Activated naive CD4-positive, alpha-beta T cell (primary cell): ENCODE results near the gene GANC.

Experiments
- DNase-seq, 4 experiments: peaks; one replicate each; lab custom pipeline; 2025; lab: John Stamatoyannopoulos, UW

The GANC gene

DNA sequence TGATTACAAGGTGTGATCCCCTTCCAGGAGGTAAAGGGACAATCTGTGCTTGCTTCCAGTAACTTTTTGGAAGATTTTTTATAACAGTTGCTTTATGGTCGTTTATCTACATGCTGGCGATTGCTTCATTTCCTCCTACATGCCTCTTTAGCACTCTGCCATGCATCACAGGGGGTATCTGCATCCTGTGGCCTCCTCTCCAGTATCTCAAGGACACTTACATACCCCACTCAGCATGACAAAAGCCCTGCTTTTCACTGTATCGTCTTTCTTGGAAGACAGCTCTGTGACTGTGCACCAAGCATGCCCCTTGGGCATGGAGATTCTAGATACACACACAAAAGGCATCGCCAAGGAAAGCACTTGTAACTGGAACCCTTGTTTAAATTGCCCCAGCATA is 111.6 kb downstream of the GANC start:
- DNase-seq: no peak

DNA sequence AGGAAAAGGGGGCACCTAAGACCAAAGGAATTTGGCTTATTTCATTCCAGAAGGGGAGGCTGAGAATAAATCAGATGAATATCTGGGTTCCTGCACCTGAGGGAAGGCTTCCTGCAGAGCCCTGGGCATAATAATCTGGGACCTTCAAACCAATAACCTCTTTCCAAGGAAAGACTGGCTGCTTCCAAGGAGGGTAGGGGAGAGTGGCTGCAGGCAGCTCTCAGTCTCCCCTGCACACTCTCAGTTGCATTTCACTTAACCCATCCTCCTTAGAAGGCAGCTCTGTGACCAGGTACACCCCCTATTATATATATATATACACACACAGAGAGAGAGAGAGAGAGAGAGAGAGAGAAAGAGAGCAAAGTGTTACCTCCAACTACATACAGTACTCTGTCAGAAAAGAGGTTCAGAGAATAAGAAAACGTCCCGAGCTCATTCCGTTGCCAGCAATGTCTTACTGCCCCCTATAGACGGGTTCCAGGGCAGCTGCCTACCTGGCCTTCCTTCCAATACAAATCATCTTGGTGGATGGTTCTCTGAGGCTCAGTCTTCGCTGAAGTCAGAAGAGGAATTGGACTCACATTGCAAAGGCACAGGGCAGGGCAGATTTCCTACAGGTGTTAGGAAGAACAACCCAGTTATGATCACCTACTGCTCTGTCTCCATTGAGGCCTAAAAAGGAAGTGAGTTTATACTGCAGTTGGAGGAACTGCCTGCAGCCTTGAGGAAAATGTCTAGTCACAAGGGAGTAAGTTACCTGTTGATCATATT is 112.4 kb downstream of the GANC start:
- DNase-seq: no peak

DNA sequence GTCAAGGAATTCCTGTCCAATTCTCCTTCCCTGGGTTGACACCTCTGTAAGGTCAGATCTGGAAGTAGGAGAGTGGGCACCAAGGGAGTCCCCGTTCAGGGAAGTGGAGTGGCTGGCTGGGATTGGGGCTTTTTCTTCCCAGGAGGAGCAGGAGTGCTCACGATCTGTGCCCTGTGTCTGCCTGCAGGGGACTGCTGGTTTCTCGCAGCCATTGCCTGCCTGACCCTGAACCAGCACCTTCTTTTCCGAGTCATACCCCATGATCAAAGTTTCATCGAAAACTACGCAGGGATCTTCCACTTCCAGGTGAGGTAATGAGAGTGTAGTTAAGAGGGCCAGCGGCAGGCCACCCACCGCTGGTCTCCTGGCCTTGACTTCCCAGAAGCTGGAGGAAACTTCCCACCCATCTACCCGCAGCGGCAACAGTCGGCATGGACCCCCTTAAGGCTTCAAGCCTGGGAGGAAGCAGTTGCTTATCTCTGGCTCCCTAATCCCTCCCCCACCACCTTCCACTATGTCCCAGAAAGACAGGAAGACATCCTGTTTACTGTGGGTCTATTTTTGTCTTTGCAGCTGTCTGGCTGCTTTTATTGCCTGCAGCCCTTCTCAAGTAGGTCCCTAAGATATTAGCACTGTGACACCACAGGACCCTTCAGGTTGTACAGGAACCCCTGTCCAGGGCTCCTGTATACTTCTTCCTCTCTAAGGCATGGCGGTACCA is 113.1 kb downstream of the GANC start:
- DNase-seq: no peak

DNA sequence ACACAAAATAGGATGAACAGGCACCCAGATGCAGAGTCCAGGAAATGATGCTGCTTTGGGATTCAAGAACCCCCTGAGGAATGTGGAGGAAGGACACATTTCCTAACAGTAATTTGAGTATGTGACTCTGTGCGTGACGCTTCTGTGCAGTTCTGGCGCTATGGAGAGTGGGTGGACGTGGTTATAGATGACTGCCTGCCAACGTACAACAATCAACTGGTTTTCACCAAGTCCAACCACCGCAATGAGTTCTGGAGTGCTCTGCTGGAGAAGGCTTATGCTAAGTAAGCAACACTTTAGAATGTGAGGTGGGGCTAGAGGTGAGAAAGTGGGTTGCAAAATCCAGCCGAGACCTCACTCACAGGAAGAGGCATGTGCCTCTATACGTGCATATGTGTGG is 114.6 kb downstream of the GANC start:
- DNase-seq: no peak

DNA sequence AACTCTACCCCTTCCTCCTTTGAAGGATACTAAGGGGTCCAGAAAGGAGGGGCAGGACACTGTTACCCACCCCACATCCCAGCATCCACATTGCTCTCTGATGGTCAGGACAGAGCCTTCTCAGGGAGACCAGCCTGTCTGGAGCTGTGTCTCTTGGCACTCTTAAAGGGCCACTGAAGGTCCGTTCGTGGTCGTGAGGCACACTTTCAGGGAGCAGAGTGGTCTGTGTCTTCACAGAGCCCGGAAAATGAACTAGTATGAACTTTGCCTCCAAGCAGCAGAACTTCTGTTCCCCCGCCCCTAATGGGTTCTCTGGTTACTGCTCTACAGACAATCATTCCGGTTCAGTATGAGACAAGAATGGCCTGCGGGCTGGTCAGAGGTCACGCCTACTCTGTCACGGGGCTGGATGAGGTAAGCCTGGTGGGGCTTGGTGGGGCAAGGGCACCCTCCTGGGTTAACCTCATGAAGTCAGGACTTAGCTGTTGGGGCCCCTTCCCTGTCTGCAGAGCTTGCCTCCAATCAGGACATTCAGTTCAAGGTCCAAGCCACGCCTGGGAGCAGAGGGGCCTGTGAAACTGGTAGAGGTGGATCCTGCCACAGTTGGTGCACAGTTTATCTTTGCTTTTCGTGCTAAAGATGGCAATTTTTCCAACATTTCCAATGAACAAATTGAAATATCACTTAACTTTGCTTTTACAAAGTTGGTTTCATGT is 119.5 kb downstream of the GANC start:
- DNase-seq: no peak

DNA sequence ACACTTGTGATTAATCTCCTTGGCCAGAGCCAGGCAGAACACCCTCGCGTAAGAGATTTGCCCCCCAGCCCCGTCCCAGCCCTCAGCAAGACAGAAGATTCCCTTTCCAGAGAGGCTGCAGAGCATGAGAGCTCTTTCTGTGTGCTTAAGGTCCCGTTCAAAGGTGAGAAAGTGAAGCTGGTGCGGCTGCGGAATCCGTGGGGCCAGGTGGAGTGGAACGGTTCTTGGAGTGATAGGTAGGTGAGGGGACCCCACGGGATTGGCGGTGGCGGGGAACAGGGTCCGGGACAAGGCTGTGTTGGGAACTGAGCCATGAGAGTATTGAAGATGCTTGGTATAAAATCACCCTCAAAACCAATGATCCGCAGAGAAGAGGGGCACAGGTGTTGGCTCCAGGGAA is 121.1 kb downstream of the GANC start:
- DNase-seq: no peak

DNA sequence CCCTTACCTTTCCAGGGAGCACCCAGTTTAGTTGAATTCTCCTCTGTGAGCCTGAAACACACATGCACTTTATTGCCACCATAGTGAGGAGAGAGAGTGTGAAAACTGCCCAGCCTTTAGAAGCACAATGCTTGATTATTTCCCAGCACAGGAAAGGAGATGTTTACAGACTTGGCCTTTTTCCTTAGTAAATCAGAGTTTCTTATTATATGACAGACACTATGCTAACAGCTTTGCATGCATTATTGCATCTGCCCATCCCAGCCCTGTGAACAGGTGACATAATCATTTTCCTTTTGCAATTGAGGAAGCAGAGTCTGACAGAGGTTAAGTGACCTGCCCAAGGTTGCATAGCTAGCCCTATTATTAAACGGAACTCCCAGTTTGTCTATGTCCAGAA is 122.8 kb downstream of the GANC start:
- no peak for DNase-seq

DNA sequence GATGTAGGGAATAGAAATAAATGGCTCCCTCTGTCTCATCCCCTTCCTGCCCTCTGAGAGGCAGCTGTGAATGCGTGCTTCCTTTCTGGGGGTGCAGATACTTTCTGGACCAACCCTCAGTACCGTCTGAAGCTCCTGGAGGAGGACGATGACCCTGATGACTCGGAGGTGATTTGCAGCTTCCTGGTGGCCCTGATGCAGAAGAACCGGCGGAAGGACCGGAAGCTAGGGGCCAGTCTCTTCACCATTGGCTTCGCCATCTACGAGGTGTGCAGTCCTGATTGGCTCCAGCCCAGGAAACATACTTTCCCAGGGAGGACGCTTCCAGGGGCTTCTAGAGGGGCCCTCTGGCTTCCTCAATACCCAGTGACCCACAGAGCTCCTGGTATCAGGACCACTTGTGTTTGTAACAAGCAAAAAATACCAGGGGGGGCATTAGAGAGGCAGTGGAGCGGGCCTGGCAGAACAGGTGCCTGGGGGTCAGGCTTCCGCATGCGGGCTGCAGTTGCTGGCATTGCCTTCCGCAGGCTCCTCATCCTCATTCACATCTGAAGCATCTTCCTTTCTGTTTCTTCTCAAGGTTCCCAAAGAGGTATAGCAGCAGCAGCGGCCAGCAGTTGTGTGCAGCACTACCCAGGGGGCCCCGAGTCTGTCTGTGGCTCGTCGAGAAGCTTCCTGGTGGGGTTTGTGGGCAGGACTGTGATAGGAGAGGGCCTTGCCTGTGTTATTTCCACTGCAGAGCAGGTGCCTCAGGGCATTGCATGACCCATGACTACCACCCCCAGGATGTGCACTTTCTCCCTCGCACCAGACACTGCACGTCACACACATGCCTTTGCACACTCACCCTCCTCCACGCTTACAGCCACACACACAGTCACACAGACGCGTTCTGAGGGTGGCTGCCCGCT is 128.8 kb downstream of the GANC start:
- no peak for DNase-seq

DNA sequence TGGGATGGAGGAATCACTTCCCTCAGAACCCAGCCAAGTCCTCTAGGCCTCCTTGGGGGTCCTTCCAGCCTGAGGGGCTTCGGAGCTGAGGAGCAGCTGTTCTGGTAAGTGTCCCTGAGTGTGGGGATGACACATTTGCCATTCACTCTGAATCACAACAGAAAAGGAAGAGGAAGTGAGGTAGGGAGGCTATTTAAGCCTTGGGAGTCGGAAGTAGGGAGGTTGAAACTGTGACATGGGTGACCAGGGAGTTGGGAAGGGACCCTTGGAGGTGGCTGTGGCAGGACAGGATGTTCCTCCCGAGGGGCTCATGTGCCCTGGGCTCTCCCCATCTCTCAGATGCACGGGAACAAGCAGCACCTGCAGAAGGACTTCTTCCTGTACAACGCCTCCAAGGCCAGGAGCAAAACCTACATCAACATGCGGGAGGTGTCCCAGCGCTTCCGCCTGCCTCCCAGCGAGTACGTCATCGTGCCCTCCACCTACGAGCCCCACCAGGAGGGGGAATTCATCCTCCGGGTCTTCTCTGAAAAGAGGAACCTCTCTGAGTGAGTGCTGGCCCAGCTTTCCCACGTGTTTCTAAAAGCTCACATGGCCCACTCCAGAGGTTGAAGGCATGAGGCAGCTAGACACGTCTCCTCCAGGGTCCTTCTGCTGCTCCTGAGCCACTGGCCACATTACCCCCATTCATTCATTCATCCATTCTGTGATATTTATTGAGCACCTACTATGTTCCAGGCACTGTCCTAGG is 129.6 kb downstream of the GANC start:
- DNase-seq: no peak

DNA sequence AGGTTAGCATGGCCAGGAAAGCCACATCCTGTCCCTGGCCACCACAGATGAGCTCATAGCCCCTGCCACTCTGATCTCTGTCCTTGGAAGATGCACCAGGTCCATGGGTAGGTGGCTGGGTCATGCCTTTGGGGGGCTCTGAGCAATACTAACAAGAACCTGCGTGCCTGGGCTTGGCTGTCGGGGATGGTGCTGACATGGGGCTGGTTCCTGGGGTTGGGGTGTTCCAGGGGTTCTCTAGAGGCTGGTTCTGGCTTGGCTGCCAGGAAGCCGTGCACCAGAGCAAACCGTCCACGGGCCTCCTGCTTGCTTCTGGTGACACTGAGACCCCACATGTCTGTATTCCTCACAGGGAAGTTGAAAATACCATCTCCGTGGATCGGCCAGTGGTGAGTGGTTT is 130.4 kb downstream of the GANC start:
- no peak for DNase-seq

DNA sequence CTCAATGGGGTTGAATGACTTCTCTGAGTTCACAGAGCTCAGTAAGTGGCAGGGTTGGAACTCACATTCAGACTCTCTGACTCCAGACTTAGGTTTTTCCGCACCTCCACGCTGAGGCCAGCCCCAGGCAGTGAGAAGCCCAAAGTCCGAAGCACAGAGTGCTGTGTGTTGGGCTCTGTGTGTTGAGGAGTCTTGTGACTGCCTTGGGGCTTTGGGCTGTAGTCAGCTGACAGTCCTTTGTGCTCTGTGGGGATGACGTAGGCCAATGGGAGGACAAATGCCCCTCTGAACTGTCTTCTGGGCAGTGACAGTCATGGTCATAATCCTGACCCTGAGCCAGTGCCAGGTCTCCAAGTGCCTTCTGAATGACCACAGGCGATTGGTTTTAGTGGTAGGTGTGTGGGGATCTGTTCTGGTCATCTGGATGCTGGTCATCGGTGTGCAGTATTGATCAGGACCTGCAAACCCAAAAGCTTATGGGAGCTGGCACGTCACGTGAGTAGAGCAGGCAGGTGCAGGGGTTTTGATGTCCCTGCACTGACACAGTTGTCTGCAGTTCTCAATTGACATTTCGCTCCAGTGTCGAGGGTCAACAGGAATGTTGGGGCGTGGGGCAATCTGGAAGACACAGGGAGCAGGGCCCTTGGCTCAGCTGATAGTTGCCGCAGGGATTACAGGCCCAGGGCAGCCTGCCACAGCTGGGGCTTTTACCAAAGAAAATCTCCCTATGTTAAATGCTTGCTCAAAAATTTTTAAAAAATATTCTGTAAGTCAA is 131.6 kb downstream of the GANC start:
- DNase-seq: no peak

DNA sequence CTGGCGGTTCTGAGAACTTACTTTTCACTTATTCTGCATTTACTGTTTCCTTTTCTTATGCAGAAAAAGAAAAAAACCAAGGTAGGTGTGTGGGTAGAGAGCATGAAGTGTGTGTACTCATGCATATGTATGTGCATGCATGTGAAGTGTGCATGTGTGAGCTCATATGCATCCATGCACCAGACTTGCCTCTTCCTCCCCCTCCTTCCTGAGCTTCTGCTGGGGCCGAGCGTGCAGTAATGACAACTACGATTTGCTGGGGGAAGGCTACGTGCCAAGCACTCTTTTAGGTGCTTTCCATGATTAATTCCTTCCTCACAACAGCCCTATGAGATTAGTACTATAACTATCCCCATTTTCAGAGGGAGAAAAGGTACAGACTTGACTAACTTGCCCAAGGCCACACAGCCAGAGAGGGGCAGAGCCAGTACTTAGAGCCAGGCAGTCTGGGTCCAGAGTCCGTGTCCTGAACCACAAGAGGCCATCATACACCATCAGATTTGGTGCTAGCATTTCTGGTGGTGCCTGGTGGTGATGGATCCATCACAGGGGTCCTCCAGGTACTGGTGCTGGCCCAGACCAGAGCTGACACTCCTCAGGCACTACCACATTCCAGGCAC is 133.0 kb downstream of the GANC start:
- no peak for DNase-seq
